GM23338 (cell line): ENCODE measurements around the gene CEP131. TPM values are rescaled to one million over a fixed set of nuclear protein-coding genes. Genes with fewer than 3 reads are reported as not detected.

ENCODE experiments used
- ATAC-seq: fragments of 200-7000 bp; cut with Tn5 transposase; 3 replicates; pipeline ENCODE4 v1.9.1; 2020
- DNase-seq: peaks from one replicate; pipeline ENCODE4 v3.0.0-alpha.2; 2015; ENCODE audit warnings: low spot score
- H2AFZ ChIP-seq: fragments of 200-600 bp; sonication (generic); 2 replicates; pipeline ENCODE4 v1.8.0; 2016; ENCODE audit warnings: antibody characterized with exemption, mild to moderate bottlenecking, moderate library complexity
- H3F3A ChIP-seq: fragments of 200-600 bp; sonication (generic); replicated peaks from 2 replicates; pipeline ENCODE4 v1.8.0; 2017; ENCODE audit warnings: antibody characterized with exemption, mixed run types, low read depth
- H3K27ac ChIP-seq: fragments of 200-600 bp; sonication (generic); 2 replicates; pipeline ENCODE4 v1.6.1; 2016; ENCODE audit warnings: low read depth
- H3K27me3 ChIP-seq: fragments of 200-600 bp; sonication (generic); 2 replicates; pipeline ENCODE4 v1.8.0; 2016; ENCODE audit warnings: mild to moderate bottlenecking, mixed run types, moderate library complexity; ENCODE audit not compliant: insufficient read depth
- H3K36me3 ChIP-seq: fragments of 200-600 bp; sonication (generic); 2 replicates; pipeline ENCODE4 v1.8.0; 2016; ENCODE audit warnings: mild to moderate bottlenecking; ENCODE audit not compliant: insufficient read depth
- H3K4me1 ChIP-seq: fragments of 200-600 bp; sonication (generic); 2 replicates; pipeline ENCODE4 v1.8.0; 2016; ENCODE audit warnings: mild to moderate bottlenecking, moderate library complexity; ENCODE audit not compliant: insufficient read depth
- H3K4me2 ChIP-seq: fragments of 200-600 bp; sonication (generic); 2 replicates; pipeline ENCODE4 v1.7.1; 2017; ENCODE audit warnings: mixed run types
- H3K4me3 ChIP-seq: fragments of 200-600 bp; sonication (generic); 2 replicates; pipeline ENCODE4 v1.6.1; 2016; ENCODE audit warnings: mixed run types
- H3K79me2 ChIP-seq: fragments of 200-600 bp; sonication (generic); replicated peaks from 2 replicates; pipeline ENCODE4 v1.8.0; 2017; ENCODE audit warnings: mild to moderate bottlenecking; ENCODE audit not compliant: insufficient read depth
- H3K9me2 ChIP-seq: fragments of 200-600 bp; sonication (generic); 2 replicates; pipeline ENCODE4 v1.8.0; 2017; ENCODE audit not compliant: insufficient read depth
- H4K20me1 ChIP-seq: fragments of 200-600 bp; sonication (generic); replicated peaks from 2 replicates; pipeline ENCODE4 v1.8.0; 2017; ENCODE audit warnings: mild to moderate bottlenecking; ENCODE audit not compliant: insufficient read depth
- H3K27ac Mint-ChIP-seq: 2 replicates; pipeline ENCODE4 v1.8.0; 2020; ENCODE audit warnings: inconsistent platforms, mild to moderate bottlenecking, moderate library complexity, mixed read lengths
- H3K27me3 Mint-ChIP-seq: 3 replicates; pipeline ENCODE4 v1.8.0; 2022; ENCODE audit warnings: low read depth, mild to moderate bottlenecking, moderate library complexity, mixed read lengths, inconsistent platforms; ENCODE audit not compliant: insufficient read depth, poor library complexity
- H3K36me3 Mint-ChIP-seq: 3 replicates; pipeline ENCODE4 v1.8.0; 2021; ENCODE audit warnings: low read depth, mild to moderate bottlenecking, inconsistent platforms, moderate library complexity, mixed read lengths
- H3K4me1 Mint-ChIP-seq: 3 replicates; pipeline ENCODE4 v1.8.0; 2020; ENCODE audit warnings: mild to moderate bottlenecking, inconsistent platforms, mixed read lengths
- H3K4me3 Mint-ChIP-seq: 3 replicates; pipeline ENCODE4 v1.8.0; 2021; ENCODE audit warnings: moderate library complexity, mild to moderate bottlenecking, inconsistent platforms, mixed read lengths
- H3K9me3 Mint-ChIP-seq: 3 replicates; pipeline ENCODE4 v1.8.0; 2020; ENCODE audit warnings: moderate library complexity, mild to moderate bottlenecking, inconsistent platforms, mixed read lengths
- CREB1 ChIP-seq: fragments of 250-450 bp; sonication (Bioruptor Pico); IDR thresholded peaks from 2 replicates; pipeline ENCODE4 v1.5.0; 2020; ENCODE audit warnings: low read depth, mild to moderate bottlenecking, moderate library complexity
- EZH2phosphoT487 ChIP-seq: fragments of 200-600 bp; sonication (generic); IDR thresholded peaks from one replicate; pipeline ENCODE4 v1.8.1; 2018; ENCODE audit warnings: antibody characterized with exemption; ENCODE audit not compliant: unreplicated experiment
- JUNB ChIP-seq: IDR thresholded peaks from one replicate; pipeline ENCODE4 v1.6.1; 2016; ENCODE audit warnings: antibody characterized with exemption; ENCODE audit not compliant: unreplicated experiment
- POLR2AphosphoS5 ChIP-seq: IDR thresholded peaks from 2 replicates; pipeline ENCODE4 v1.6.1; 2016; ENCODE audit warnings: antibody characterized with exemption, low read depth
- STAT1 ChIP-seq: IDR thresholded peaks from one replicate; pipeline ENCODE4 v1.6.1; 2016; ENCODE audit warnings: antibody characterized with exemption; ENCODE audit not compliant: unreplicated experiment
- polyA plus RNA-seq: library from polyadenylated mRNA; unstranded; fragments of >200 nt; fragmentation: Nextera tagmentation; extraction: Ambion mirVana; gene quantifications from 2 replicates; pipeline ENCODE4 v1.2.1, GENCODE V29; 2016
- total RNA-seq: library from RNA; depleted of rRNA; stranded (reverse); fragments of >200 nt; shearing (Covaris generic); gene quantifications from 2 replicates; pipeline ENCODE4 v1.2.3, GENCODE V29; 2014
- TF ChIP-seq, protein P1 (sequence below): IDR thresholded peaks from one replicate; pipeline ENCODE4 v1.6.1; 2018; ENCODE audit warnings: antibody characterized with exemption; ENCODE audit not compliant: unreplicated experiment
- TF ChIP-seq, protein P2 (sequence below): fragments of 250-450 bp; sonication (Bioruptor Pico); IDR thresholded peaks from 2 replicates; pipeline ENCODE4 v1.5.0; 2020; ENCODE audit warnings: mild to moderate bottlenecking, moderate library complexity
- TF ChIP-seq, protein P3 (sequence below): IDR thresholded peaks from 2 replicates; pipeline ENCODE4 v1.6.1; 2016; ENCODE audit warnings: antibody characterized with exemption

The CEP131 gene
- total and polyA plus RNA-seq, 2 experiments from 2014 or later, result 26.8 to 35.5 TPM

DNA sequence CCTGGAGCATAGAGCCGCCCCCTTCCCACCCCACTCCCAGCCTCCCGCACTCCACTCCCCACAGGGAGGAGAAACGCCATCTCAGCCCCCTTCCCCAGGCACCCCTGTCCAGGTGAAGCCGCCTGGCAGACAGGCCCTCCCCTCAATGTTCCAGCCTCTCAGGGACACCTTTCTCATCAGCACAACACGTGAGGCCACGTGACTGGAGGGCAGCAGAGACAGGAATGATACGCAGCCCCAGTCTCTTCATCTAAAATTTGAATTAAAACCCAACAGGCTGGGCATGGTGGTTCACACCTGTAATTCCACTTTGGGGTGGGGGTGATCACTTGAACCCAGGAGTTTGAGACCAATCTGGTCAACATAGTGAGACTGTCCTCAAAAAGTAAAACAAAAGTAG, 36.6 kb downstream of the CEP131 start:
- peaks cover 11% of the 10 kb centered on the region for H3K27me3 Mint-ChIP-seq

More for the DNA sequence above, 36.6 kb downstream of the CEP131 start:
- no peak overlapping the region for H3K4me2 ChIP-seq
- no peaks in the 10 kb centered on the region; the same call in 2 of the 3 replicates for H3K4me1 Mint-ChIP-seq
- H3K27ac ChIP-seq, result no peak overlapping the region
- H3K4me1 ChIP-seq, result no peaks in the 10 kb centered on the region
- DNase-seq (no peak), ATAC-seq (no peak)
- no peak overlapping the region for H3K4me3 Mint-ChIP-seq
- TF ChIP-seq CREB1 (CRISPR knock-in tag) (no peak), POLR2AphosphoS5 (no peak), EZH2phosphoT487 (no peak), STAT1 (no peak), JUNB (no peak)
- TF ChIP-seq, protein P1, sequence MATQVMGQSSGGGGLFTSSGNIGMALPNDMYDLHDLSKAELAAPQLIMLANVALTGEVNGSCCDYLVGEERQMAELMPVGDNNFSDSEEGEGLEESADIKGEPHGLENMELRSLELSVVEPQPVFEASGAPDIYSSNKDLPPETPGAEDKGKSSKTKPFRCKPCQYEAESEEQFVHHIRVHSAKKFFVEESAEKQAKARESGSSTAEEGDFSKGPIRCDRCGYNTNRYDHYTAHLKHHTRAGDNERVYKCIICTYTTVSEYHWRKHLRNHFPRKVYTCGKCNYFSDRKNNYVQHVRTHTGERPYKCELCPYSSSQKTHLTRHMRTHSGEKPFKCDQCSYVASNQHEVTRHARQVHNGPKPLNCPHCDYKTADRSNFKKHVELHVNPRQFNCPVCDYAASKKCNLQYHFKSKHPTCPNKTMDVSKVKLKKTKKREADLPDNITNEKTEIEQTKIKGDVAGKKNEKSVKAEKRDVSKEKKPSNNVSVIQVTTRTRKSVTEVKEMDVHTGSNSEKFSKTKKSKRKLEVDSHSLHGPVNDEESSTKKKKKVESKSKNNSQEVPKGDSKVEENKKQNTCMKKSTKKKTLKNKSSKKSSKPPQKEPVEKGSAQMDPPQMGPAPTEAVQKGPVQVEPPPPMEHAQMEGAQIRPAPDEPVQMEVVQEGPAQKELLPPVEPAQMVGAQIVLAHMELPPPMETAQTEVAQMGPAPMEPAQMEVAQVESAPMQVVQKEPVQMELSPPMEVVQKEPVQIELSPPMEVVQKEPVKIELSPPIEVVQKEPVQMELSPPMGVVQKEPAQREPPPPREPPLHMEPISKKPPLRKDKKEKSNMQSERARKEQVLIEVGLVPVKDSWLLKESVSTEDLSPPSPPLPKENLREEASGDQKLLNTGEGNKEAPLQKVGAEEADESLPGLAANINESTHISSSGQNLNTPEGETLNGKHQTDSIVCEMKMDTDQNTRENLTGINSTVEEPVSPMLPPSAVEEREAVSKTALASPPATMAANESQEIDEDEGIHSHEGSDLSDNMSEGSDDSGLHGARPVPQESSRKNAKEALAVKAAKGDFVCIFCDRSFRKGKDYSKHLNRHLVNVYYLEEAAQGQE, result no peak
- TF ChIP-seq, protein P2, sequence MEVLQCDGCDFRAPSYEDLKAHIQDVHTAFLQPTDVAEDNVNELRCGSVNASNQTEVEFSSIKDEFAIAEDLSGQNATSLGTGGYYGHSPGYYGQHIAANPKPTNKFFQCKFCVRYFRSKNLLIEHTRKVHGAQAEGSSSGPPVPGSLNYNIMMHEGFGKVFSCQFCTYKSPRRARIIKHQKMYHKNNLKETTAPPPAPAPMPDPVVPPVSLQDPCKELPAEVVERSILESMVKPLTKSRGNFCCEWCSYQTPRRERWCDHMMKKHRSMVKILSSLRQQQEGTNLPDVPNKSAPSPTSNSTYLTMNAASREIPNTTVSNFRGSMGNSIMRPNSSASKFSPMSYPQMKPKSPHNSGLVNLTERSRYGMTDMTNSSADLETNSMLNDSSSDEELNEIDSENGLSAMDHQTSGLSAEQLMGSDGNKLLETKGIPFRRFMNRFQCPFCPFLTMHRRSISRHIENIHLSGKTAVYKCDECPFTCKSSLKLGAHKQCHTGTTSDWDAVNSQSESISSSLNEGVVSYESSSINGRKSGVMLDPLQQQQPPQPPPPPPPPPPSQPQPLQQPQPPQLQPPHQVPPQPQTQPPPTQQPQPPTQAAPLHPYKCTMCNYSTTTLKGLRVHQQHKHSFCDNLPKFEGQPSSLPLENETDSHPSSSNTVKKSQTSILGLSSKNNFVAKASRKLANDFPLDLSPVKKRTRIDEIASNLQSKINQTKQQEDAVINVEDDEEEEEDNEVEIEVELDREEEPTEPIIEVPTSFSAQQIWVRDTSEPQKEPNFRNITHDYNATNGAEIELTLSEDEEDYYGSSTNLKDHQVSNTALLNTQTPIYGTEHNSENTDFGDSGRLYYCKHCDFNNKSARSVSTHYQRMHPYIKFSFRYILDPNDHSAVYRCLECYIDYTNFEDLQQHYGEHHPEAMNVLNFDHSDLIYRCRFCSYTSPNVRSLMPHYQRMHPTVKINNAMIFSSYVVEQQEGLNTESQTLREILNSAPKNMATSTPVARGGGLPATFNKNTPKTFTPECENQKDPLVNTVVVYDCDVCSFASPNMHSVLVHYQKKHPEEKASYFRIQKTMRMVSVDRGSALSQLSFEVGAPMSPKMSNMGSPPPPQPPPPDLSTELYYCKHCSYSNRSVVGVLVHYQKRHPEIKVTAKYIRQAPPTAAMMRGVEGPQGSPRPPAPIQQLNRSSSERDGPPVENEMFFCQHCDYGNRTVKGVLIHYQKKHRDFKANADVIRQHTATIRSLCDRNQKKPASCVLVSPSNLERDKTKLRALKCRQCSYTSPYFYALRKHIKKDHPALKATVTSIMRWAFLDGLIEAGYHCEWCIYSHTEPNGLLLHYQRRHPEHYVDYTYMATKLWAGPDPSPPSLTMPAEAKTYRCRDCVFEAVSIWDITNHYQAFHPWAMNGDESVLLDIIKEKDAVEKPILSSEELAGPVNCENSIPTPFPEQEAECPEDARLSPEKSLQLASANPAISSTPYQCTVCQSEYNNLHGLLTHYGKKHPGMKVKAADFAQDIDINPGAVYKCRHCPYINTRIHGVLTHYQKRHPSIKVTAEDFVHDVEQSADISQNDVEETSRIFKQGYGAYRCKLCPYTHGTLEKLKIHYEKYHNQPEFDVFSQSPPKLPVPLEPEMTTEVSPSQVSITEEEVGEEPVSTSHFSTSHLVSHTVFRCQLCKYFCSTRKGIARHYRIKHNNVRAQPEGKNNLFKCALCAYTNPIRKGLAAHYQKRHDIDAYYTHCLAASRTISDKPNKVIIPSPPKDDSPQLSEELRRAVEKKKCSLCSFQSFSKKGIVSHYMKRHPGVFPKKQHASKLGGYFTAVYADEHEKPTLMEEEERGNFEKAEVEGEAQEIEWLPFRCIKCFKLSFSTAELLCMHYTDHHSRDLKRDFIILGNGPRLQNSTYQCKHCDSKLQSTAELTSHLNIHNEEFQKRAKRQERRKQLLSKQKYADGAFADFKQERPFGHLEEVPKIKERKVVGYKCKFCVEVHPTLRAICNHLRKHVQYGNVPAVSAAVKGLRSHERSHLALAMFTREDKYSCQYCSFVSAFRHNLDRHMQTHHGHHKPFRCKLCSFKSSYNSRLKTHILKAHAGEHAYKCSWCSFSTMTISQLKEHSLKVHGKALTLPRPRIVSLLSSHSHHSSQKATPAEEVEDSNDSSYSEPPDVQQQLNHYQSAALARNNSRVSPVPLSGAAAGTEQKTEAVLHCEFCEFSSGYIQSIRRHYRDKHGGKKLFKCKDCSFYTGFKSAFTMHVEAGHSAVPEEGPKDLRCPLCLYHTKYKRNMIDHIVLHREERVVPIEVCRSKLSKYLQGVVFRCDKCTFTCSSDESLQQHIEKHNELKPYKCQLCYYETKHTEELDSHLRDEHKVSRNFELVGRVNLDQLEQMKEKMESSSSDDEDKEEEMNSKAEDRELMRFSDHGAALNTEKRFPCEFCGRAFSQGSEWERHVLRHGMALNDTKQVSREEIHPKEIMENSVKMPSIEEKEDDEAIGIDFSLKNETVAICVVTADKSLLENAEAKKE (CRISPR knock-in tag), result no peak
- TF ChIP-seq, protein P3, sequence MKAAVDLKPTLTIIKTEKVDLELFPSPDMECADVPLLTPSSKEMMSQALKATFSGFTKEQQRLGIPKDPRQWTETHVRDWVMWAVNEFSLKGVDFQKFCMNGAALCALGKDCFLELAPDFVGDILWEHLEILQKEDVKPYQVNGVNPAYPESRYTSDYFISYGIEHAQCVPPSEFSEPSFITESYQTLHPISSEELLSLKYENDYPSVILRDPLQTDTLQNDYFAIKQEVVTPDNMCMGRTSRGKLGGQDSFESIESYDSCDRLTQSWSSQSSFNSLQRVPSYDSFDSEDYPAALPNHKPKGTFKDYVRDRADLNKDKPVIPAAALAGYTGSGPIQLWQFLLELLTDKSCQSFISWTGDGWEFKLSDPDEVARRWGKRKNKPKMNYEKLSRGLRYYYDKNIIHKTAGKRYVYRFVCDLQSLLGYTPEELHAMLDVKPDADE, result no peak
- H2AFZ ChIP-seq, result no peak overlapping the region
- no peaks in the 10 kb centered on the region; the same call in 2 of the 3 replicates for H3K9me3 Mint-ChIP-seq
- no peaks in the 10 kb centered on the region for H3K9me2 ChIP-seq
- no peak overlapping the region for H3K27ac Mint-ChIP-seq
- H3K36me3 Mint-ChIP-seq, result 0 out of 3 replicates have a peak, but pooled peaks cover 4% of the 10 kb centered on the region
- no peaks in the 10 kb centered on the region for H4K20me1 ChIP-seq
- H3K4me3 ChIP-seq, result no peak overlapping the region
- no peaks in the 10 kb centered on the region for H3F3A ChIP-seq
- H3K79me2 ChIP-seq, result no peaks in the 10 kb centered on the region
- H3K36me3 ChIP-seq, result no peaks in the 10 kb centered on the region
- no peaks in the 10 kb centered on the region for H3K27me3 ChIP-seq
